BJ (cell line): ENCODE data around the gene NTF3. TPM values are rescaled to one million over a fixed set of nuclear protein-coding genes. Genes with fewer than 3 reads are reported as not detected.

ENCODE experiments used
- CTCF ChIA-PET: fragments of 350-600 bp; formaldehyde crosslinking; extraction: SDS; loops from one replicate; lab custom pipeline; 2021; ENCODE audit warnings: antibody characterized with exemption, inconsistent platforms; lab: Yijun Ruan, JAX
- POLR2A ChIA-PET: fragments of 300-600 bp; sonication (Branson Sonifier 250); formaldehyde crosslinking; extraction: SDS; loops from one replicate; lab custom pipeline; 2021; ENCODE audit warnings: antibody characterized with exemption; lab: Charles Lee
- DNase-seq: peaks from one replicate; pipeline ENCODE4 v3.0.0-alpha.2; 2011; ENCODE audit warnings: low read depth
- H3K27me3 ChIP-seq: 2 replicates; pipeline ENCODE4 v1.6.0; 2011; ENCODE audit warnings: low read length; ENCODE audit not compliant: control insufficient read depth, insufficient read depth
- H3K36me3 ChIP-seq: 2 replicates; pipeline ENCODE4 v1.5.1; 2011; ENCODE audit warnings: low read length; ENCODE audit not compliant: control insufficient read depth, insufficient read depth
- H3K4me3 ChIP-seq: 2 replicates; pipeline ENCODE4 v1.5.1; 2011; ENCODE audit warnings: low read depth, mild to moderate bottlenecking, control low read depth, low read length
- CTCF ChIP-seq: IDR thresholded peaks from 2 replicates; pipeline ENCODE4 v1.5.1; 2011; ENCODE audit warnings: low read depth, mild to moderate bottlenecking, control low read depth, inconsistent platforms, low read length, moderate library complexity; ENCODE audit not compliant: insufficient read depth
- polyA plus RNA-seq: library from polyadenylated mRNA; depleted of rRNA; stranded (reverse); fragments of >200 nt; gene quantifications from 2 replicates; pipeline ENCODE4 v1.2.3, GENCODE V29; 2011

The NTF3 gene
- polyA plus RNA-seq, 1 experiment: 12.5 TPM

DNA sequence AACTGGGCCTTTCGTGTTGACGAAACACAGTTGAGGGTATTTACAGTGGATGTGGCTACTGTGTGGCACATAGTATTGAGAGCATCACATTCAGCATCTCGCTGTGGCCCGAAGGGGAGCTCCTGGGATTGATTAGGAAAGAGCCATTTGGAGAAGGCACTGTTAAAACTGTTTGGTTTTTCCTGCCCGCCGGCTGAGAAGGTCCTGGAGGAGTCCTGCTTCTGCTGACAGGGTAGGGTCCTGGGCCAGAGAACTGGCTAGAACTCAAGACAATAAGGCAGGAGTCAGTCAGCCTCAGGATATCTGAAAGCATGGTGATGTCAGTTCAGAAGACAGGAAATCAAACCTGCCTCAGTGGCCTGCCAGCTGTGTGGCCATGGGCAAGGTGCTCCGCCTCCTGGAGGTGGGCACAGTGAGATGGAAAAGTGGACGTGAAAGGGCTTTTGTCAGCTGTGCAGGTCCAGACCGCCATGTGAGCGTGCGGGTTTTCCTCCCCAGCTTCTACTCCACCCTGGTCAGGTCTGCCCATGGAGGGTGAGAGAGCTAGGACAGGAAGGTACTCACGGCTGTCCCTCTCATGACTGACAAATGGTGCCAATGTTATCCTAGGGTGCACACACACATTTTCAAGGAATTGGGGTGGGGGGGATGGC lies 92.3 kb downstream of the NTF3 start:
- DNase-seq: no peak
- Histone ChIP-seq H3K36me3 (no peaks in the 10 kb centered on the region), H3K4me3 (no peak overlapping the region), H3K27me3 (0 out of 2 replicates have a peak, but pooled peaks cover 1% of the 10 kb centered on the region)
- CTCF ChIA-PET: interaction anchor here (0.8 to 2.1 kb wide), 2 partner anchors 12 to 42 kb away, joined by 3 to 12 read pairs; no protein-coding TSS in a partner anchor
- no peak for TF ChIP-seq CTCF
- POLR2A ChIA-PET: no interaction called here

GRCh38 chr12:5524769-5525436 lies 93.0 kb downstream of the NTF3 start:
- CTCF ChIA-PET: interaction anchor here (0.6 to 2.1 kb wide), 3 partner anchors 13 to 41 kb away, joined by 3 to 12 read pairs (median 3); no protein-coding TSS in a partner anchor
- no peak for TF ChIP-seq CTCF
- no peak overlapping the region for H3K4me3 ChIP-seq
- 0 out of 2 replicates have a peak, but pooled peaks cover 1% of the 10 kb centered on the region for H3K27me3 ChIP-seq
- DNase-seq: no peak
- no peaks in the 10 kb centered on the region for H3K36me3 ChIP-seq
- POLR2A ChIA-PET: no interaction called here

GRCh38 chr12:5525783-5526367 lies 94.0 kb downstream of the NTF3 start:
- Histone ChIP-seq H3K36me3 (no peaks in the 10 kb centered on the region), H3K4me3 (no peak overlapping the region), H3K27me3 (0 out of 2 replicates have a peak, but pooled peaks cover 1% of the 10 kb centered on the region)
- ChIA-PET POLR2A (no interaction called here), CTCF (no interaction called here)
- DNase-seq: no peak
- TF ChIP-seq CTCF: no peak

- H3K4me3 ChIP-seq: no peak overlapping the region
- ChIA-PET POLR2A (no interaction called here), CTCF (no interaction called here)
- no peak for DNase-seq
- no peaks in the 10 kb centered on the region for H3K27me3 ChIP-seq
- H3K36me3 ChIP-seq: no peaks in the 10 kb centered on the region
- no peak for TF ChIP-seq CTCF
Observed at GRCh38 chr12:5533368-5533767, 101.5 kb downstream of the NTF3 start.
